K562 (cell line): Measurements from ENCODE around the gene DHX38. TPM values are rescaled to one million over a fixed set of nuclear protein-coding genes. Genes with fewer than 3 reads are reported as not detected.

Experiments used
- ATAC-seq: fragments of 200-7000 bp; cut with Tn5 transposase; 3 replicates; pipeline ENCODE4 v1.9.1; 2020; ENCODE audit warnings: moderate library complexity
- BruUV-seq: library from RNA; stranded (reverse); fragments of 400-500 nt; replicated peaks from 2 replicates; lab custom pipeline; 2021; lab: Mats Ljungman, UMichigan
- CTCF ChIA-PET: fragments of 300-600 bp; formaldehyde crosslinking; extraction: SDS; loops from one replicate; lab custom pipeline; 2021; ENCODE audit warnings: low intra/inter-chr PET ratio; lab: Yijun Ruan, JAX
- POLR2A ChIA-PET: fragments of 300-600, 350-650 bp; sonication (Branson Sonifier 250); formaldehyde crosslinking; extraction: SDS; loops from one replicate; lab custom pipeline; 2021; ENCODE audit warnings: antibody characterized with exemption, inconsistent platforms; lab: Yijun Ruan, JAX
- DNase-seq, 4 experiments: peaks; one replicate each; pipeline versions ENCODE4 v3.0.0 to v3.0.0-alpha.2; 2011 to 2018; ENCODE audit warnings: low spot score in 3 of 4, mixed read lengths in 3 of 4; ENCODE audit errors: extremely low read depth in 1 of 4
- FAIRE-seq: peaks from 2 replicates; lab custom pipeline; 2011; peaks lifted over from hg19 to GRCh38; lab: Jason Lieb, UNC
- H2AFZ ChIP-seq: 2 replicates; pipeline ENCODE4 v1.6.0; 2011; ENCODE audit warnings: low read depth, low read length, control low read depth, inconsistent platforms
- H3K27ac ChIP-seq: fragments of 200-600 bp; 3 replicates; pipeline ENCODE4 v1.8.0; 2011; ENCODE audit warnings: low read depth, mild to moderate bottlenecking, control low read depth, inconsistent platforms, low read length, moderate library complexity, mixed read lengths; ENCODE audit errors: extremely low read depth
- H3K27me3 ChIP-seq, 2 experiments: fragments of 300-600 bp in 1 of 2; 2 replicates in 1 of 2; 3 replicates in 1 of 2; pipeline versions ENCODE4 v1.6.0 to v1.8.0; 2011; ENCODE audit warnings: inconsistent platforms in 2 of 2, low read length in 2 of 2, mild to moderate bottlenecking in 1 of 2, mixed read lengths in 1 of 2, moderate library complexity in 1 of 2; ENCODE audit not compliant: control insufficient read depth in 2 of 2, insufficient read depth in 2 of 2
- H3K36me3 ChIP-seq: fragments of 300-600 bp; 3 replicates; pipeline ENCODE4 v1.8.0; 2011; ENCODE audit warnings: mild to moderate bottlenecking, low read length, inconsistent platforms; ENCODE audit not compliant: control insufficient read depth, insufficient read depth
- H3K4me1 ChIP-seq, 2 experiments: fragments of 200-600 bp in 1 of 2; replicated peaks in 1 of 2; 2 replicates in 1 of 2; 3 replicates in 1 of 2; pipeline versions ENCODE4 v1.5.1 to v1.8.0; 2011; ENCODE audit warnings: inconsistent platforms in 2 of 2, low read length in 2 of 2, mild to moderate bottlenecking in 1 of 2, mixed read lengths in 1 of 2, moderate library complexity in 1 of 2; ENCODE audit not compliant: control insufficient read depth in 2 of 2, insufficient read depth in 2 of 2
- H3K4me2 ChIP-seq: 2 replicates; pipeline ENCODE4 v1.6.1; 2011; ENCODE audit warnings: low read length, control low read depth, inconsistent platforms, mixed read lengths; ENCODE audit not compliant: insufficient read depth
- H3K4me3 ChIP-seq: fragments of 200-600 bp; sonication (generic), shearing (Covaris generic); 2 replicates; pipeline ENCODE4 v1.5.1; 2016; ENCODE audit warnings: control low read depth, inconsistent platforms
- H3K79me2 ChIP-seq: fragments of 200-600 bp; 3 replicates; pipeline ENCODE4 v1.8.0; 2011; ENCODE audit warnings: low read length, inconsistent platforms; ENCODE audit not compliant: control insufficient read depth, insufficient read depth
- H3K9ac ChIP-seq, 2 experiments: 2 replicates each; pipeline versions ENCODE4 v1.6.0 to v1.6.1; 2011; ENCODE audit warnings: low read depth in 2 of 2, low read length in 2 of 2, control low read depth in 1 of 2, inconsistent platforms in 1 of 2, mild to moderate bottlenecking in 1 of 2, mixed read lengths in 1 of 2; ENCODE audit not compliant: insufficient read depth in 1 of 2
- H3K9me1 ChIP-seq: one replicate; pipeline ENCODE4 v1.6.0; 2011; ENCODE audit warnings: inconsistent platforms, mild to moderate bottlenecking, low read length, moderate library complexity; ENCODE audit not compliant: control insufficient read depth, insufficient read depth
- H3K9me3 ChIP-seq: replicated peaks from 2 replicates; pipeline ENCODE4 v1.5.1; 2011; ENCODE audit warnings: low read depth, low read length, inconsistent platforms; ENCODE audit not compliant: control insufficient read depth, insufficient read depth
- H4K20me1 ChIP-seq: replicated peaks from 2 replicates; pipeline ENCODE4 v1.6.1; 2011; ENCODE audit warnings: low read length, inconsistent platforms, mixed read lengths; ENCODE audit not compliant: control insufficient read depth, insufficient read depth
- PTTG1 ChIP-seq: fragments of 450-650 bp; IDR thresholded peaks from 2 replicates; pipeline ENCODE4 v1.6.1; 2016; ENCODE audit warnings: low read depth, mild to moderate bottlenecking, missing genetic modification characterization, missing compliant biosample characterization
- WGBS: fragments of 100-300 bp; shearing (Covaris generic); methylation state at CpG from one replicate; pipeline ENCODE4 v1.1.6; 2016; ENCODE audit warnings: low coverage, mixed read lengths; ENCODE audit not compliant: insufficient coverage; ENCODE audit errors: missing lambda C conversion rate; 5-methylcytosine and 5-hydroxymethylcytosine counted together
- in situ Hi-C: fragments of 300-500 bp; cut with MboI; formaldehyde crosslinking; loops from 4 replicates; pipeline ENCODE4 v1.15.0; 2018; ENCODE audit warnings: inconsistent platforms, mixed read lengths
- intact Hi-C: fragments of 100-400 bp; cut with micrococcal nuclease; formaldehyde crosslinking; loops from 2 replicates; pipeline ENCODE4 v1.14.2; 2022
- polyA plus RNA-seq, 8 experiments: library from polyadenylated mRNA; depleted of rRNA in 4 of 8; stranded (reverse) in 5 of 8; unstranded in 3 of 8; fragments of >200 nt; fragmentation: Nextera tagmentation in 2 of 8; fragmentation: Illumina TruSeq in 1 of 8; extraction: Ambion mirVana in 2 of 8; extraction: Trizol in 1 of 8; gene quantifications; 2 replicates each; pipeline versions ENCODE4 v1.2.1 to v1.2.3, GENCODE V29; 2011 to 2014; ENCODE audit warnings: inconsistent platforms in 1 of 8, missing spikeins in 1 of 8
- total RNA-seq, 7 experiments: library from RNA; depleted of rRNA in 6 of 7; stranded (reverse); fragments of >200 nt in 6 of 7; fragmentation: Illumina TruSeq in 2 of 7; extraction: Trizol in 2 of 7; gene quantifications; 2 replicates each; pipeline versions ENCODE4 v1.2.1 to v1.2.3, GENCODE V29; 2011 to 2021; ENCODE audit warnings: low replicate concordance in 1 of 7
- TF ChIP-seq, protein P1 (sequence below): fragments of 450-650 bp; IDR thresholded peaks from 2 replicates; pipeline ENCODE4 v1.6.1; 2016

Gene DHX38
- total and polyA plus RNA-seq, 9 of the 15 experiments (the other 6 are each of a cell fraction or from before 2014, with no cell fraction given): 2.8 to 76.8 (median 40.8) TPM

DNA sequence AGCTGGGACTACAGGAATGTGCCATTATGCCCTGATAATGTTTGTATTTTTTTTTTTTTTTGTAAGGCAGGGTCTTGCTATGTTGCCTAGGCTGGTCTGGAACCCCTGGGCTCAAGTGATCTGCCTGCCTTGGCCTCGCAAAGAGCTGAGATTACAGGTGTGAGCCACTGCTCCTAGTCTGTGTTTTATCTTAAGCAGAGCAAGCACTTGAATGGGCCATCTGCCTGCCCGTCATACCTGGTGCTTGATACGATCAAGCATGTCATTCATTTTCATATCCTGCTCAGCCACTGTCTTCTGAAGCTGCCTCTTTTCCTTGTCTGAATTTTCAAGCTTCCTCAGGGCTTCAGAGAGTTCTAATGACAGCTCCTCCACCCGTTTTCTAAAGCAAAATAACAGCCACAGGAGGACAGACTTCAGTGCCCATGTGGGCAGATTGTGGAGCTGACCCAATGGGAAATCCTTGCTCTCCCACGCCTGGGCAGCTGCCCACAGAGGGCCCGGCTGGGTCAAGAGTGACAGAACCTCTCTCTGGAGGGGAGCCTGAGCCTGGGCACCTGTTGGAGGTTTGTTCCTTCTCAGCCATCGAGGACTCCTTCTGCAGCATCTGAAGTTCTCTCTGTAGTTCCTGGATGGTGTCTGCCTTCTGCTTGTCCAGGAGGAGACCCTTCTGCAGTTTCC, 36.5 kb downstream of the DHX38 start:
- TF ChIP-seq PTTG1: no peak
- TF ChIP-seq, protein P1, sequence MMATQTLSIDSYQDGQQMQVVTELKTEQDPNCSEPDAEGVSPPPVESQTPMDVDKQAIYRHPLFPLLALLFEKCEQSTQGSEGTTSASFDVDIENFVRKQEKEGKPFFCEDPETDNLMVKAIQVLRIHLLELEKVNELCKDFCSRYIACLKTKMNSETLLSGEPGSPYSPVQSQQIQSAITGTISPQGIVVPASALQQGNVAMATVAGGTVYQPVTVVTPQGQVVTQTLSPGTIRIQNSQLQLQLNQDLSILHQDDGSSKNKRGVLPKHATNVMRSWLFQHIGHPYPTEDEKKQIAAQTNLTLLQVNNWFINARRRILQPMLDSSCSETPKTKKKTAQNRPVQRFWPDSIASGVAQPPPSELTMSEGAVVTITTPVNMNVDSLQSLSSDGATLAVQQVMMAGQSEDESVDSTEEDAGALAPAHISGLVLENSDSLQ: peak; percentile 85
- CTCF ChIA-PET: interaction anchor here (0.6 kb wide), 1 partner anchor 598 kb away, joined by 4 read pairs; no protein-coding TSS in a partner anchor
- peaks cover 0 to 8% of the 10 kb centered on the region in 2 experiments; a peak in 1 of 5 replicates for H3K4me1 ChIP-seq
- no peak overlapping the region for H3K9ac ChIP-seq
- no peak overlapping the region for H3K27ac ChIP-seq
- intact Hi-C loops (loop anchor here (5.0 to 10.0 kb wide), 3 partner anchors 95 to 1827 kb away; no protein-coding TSS in a partner anchor), in situ Hi-C loops (no loop called here)
- no peak overlapping the region for H3K4me2 ChIP-seq
- H3K4me3 ChIP-seq: no peak overlapping the region
- under 1% methylated on average over 7 of the region's 7 CpGs for WGBS
- H3K79me2 ChIP-seq: no peaks in the 10 kb centered on the region
- peaks cover 5 to 38% of the 10 kb centered on the region in 2 experiments; a peak in 3 of 5 replicates for H3K27me3 ChIP-seq
- no peak overlapping the region for H2AFZ ChIP-seq
- no TSS peak for BruUV-seq
- no peaks in the 10 kb centered on the region for H3K9me1 ChIP-seq
- DNase-seq: no peak
- H3K36me3 ChIP-seq: no peaks in the 10 kb centered on the region
- POLR2A ChIA-PET: interaction anchor here (0.6 to 1.8 kb wide), 3 partner anchors 9 to 37 kb away, joined by 3 to 5 read pairs (median 4); no protein-coding TSS in a partner anchor
- no peaks in the 10 kb centered on the region; the same call in 1 of the 2 replicates for H4K20me1 ChIP-seq
- FAIRE-seq: no peak
- H3K9me3 ChIP-seq: no peaks in the 10 kb centered on the region
- no peak for ATAC-seq
